GM12878 (cell line): Measurements from ENCODE around the gene GLMP. TPM values are rescaled to one million over a fixed set of nuclear protein-coding genes. Genes with fewer than 3 reads are reported as not detected.
A peak's percentile ranks its signal among the peaks of the same experiment; 100 is the strongest.

Source experiments
- ATF3 ChIP-seq: IDR thresholded peaks from 2 replicates; pipeline ENCODE4 v1.6.1; 2011; ENCODE audit warnings: low read depth, mild to moderate bottlenecking, low read length, moderate library complexity, borderline replicate concordance; ENCODE audit errors: extremely low read depth
- BACH1 ChIP-seq: fragments of 450-650 bp; IDR thresholded peaks from 2 replicates; pipeline ENCODE4 v1.6.1; 2017; ENCODE audit warnings: mild to moderate bottlenecking, borderline replicate concordance
- CREB1 ChIP-seq: IDR thresholded peaks from 2 replicates; pipeline ENCODE4 v1.6.1; 2012; ENCODE audit warnings: low read depth, mild to moderate bottlenecking, inconsistent platforms
- E2F4 ChIP-seq: IDR thresholded peaks from 2 replicates; pipeline ENCODE4 v1.6.1; 2012; ENCODE audit warnings: low read depth, low read length, improper control_type of control experiment
- GATAD2B ChIP-seq: fragments of 450-650 bp; conservative IDR thresholded peaks from 2 replicates; pipeline ENCODE4 v1.6.1; 2017; ENCODE audit warnings: low read depth, mild to moderate bottlenecking, moderate library complexity
- IRF3 ChIP-seq: fragments of 450-650 bp; IDR thresholded peaks from 2 replicates; pipeline ENCODE4 v1.6.1; 2014; ENCODE audit warnings: mild to moderate bottlenecking
- KAT2A ChIP-seq: conservative IDR thresholded peaks from 2 replicates; pipeline ENCODE4 v1.6.1; 2011; ENCODE audit warnings: low read depth, low read length; ENCODE audit not compliant: control insufficient read depth
- KDM1A ChIP-seq: fragments of 200-600 bp; sonication (generic); IDR thresholded peaks from 2 replicates; pipeline ENCODE4 v1.6.1; 2016; ENCODE audit warnings: borderline replicate concordance
- LARP7 ChIP-seq: fragments of 450-650 bp; IDR thresholded peaks from 2 replicates; pipeline ENCODE4 v1.6.1; 2017; ENCODE audit warnings: mild to moderate bottlenecking
- MTA3 ChIP-seq: IDR thresholded peaks from 2 replicates; pipeline ENCODE4 v1.6.1; 2012; ENCODE audit warnings: low read length, inconsistent platforms, borderline replicate concordance
- NKRF ChIP-seq: fragments of 450-650 bp; conservative IDR thresholded peaks from 2 replicates; pipeline ENCODE4 v1.6.1; 2017; ENCODE audit warnings: mild to moderate bottlenecking, moderate library complexity
- POLR2AphosphoS2 ChIP-seq: IDR thresholded peaks from 2 replicates; pipeline ENCODE4 v1.6.1; 2011; ENCODE audit warnings: low read depth, mild to moderate bottlenecking, low read length, improper control_type of control experiment, moderate library complexity
- SIN3A ChIP-seq: IDR thresholded peaks from 2 replicates; pipeline ENCODE4 v1.6.1; 2012; ENCODE audit warnings: low read depth, low read length, improper control_type of control experiment
- USF2 ChIP-seq: IDR thresholded peaks from 2 replicates; pipeline ENCODE4 v1.6.1; 2011; ENCODE audit warnings: low read depth, low read length, improper control_type of control experiment, borderline replicate concordance
- ZNF592 ChIP-seq: fragments of 450-650 bp; IDR thresholded peaks from 2 replicates; pipeline ENCODE4 v1.6.1; 2017; ENCODE audit warnings: mild to moderate bottlenecking, moderate library complexity
- polyA plus RNA-seq, 11 experiments: library from polyadenylated mRNA; depleted of rRNA in 4 of 11; unstranded in 6 of 11; stranded (reverse) in 5 of 11; fragments of >200 nt; fragmentation: Nextera tagmentation in 4 of 11; fragmentation: Illumina TruSeq in 1 of 11; extraction: Ambion mirVana in 4 of 11; extraction: Trizol in 1 of 11; gene quantifications; 1 replicate in 1 of 11; 2 replicates in 10 of 11; pipeline versions ENCODE4 v1.2.1 to v1.2.3, GENCODE V29; 2011 to 2016; ENCODE audit warnings: inconsistent platforms in 2 of 11, missing spikeins in 2 of 11, low read depth in 1 of 11
- total RNA-seq, 4 experiments: library from RNA; depleted of rRNA in 3 of 4; stranded (reverse); fragments of >200 nt in 3 of 4; fragmentation: Illumina TruSeq in 1 of 4; extraction: Trizol in 1 of 4; gene quantifications; 2 replicates each; pipeline versions ENCODE4 v1.2.1 to v1.2.3, GENCODE V29; 2013 to 2021

Gene GLMP
- total and polyA plus RNA-seq, 10 of the 15 experiments (the other 5 are each of a cell fraction or from before 2014, with no cell fraction given): 4.4 to 30.0 (median 19.5) TPM

GRCh38 chr1:156295391-156295947 lies at the start of gene GLMP (continued):
- TF ChIP-seq E2F4 (peak; percentile 88), USF2 (peak; percentile 93), ZNF592 (no peak), ATF3 (peak; percentile 85; the same call in 1 of the 2 replicates), IRF3 (no peak), MTA3 (no peak), CREB1 (no peak), BACH1 (no peak), POLR2AphosphoS2 (0 out of 2 replicates have a peak, but pooled peaks have one; percentile 65), KAT2A (no peak), KDM1A (no peak), LARP7 (0 out of 2 replicates have a peak, but pooled peaks have one; percentile 43), NKRF (peak; percentile 95), SIN3A (peak; percentile 96), GATAD2B (peak; percentile 61; the same call in 1 of the 2 replicates)
